ENCODE data around the gene SUSD1. TPM values are rescaled to one million over a fixed set of nuclear protein-coding genes. Genes with fewer than 3 reads are reported as not detected.

Gene SUSD1
- total and polyA plus RNA-seq, 9 donors, result 1.1 to 21.0 (median 3.4) TPM

DNA sequence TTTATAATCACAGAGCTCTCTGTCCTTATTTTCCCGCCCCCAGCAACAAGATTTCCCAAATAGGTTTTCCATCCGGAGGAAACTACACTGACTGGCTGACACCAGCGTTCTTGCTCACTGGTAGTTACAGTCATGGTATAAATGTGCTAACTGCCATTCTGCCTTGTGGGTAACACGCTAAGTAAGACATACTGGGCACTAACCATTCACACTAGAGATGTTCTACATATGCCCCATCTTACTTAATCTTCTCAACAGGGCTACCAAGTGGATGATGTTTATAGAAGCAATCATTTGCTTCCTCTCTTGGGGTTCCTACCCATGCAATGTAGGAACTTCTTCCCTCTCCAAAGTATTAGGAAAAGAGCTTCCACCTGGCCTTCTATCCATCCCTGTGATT, 111.5 kb downstream of the SUSD1 start:
- intact Hi-C loops (cut with DNase I), result no loop called here
- no peaks in the 10 kb centered on the region for H3K9me3 ChIP-seq
- no peak for DNase-seq
- TF ChIP-seq, protein P1, sequence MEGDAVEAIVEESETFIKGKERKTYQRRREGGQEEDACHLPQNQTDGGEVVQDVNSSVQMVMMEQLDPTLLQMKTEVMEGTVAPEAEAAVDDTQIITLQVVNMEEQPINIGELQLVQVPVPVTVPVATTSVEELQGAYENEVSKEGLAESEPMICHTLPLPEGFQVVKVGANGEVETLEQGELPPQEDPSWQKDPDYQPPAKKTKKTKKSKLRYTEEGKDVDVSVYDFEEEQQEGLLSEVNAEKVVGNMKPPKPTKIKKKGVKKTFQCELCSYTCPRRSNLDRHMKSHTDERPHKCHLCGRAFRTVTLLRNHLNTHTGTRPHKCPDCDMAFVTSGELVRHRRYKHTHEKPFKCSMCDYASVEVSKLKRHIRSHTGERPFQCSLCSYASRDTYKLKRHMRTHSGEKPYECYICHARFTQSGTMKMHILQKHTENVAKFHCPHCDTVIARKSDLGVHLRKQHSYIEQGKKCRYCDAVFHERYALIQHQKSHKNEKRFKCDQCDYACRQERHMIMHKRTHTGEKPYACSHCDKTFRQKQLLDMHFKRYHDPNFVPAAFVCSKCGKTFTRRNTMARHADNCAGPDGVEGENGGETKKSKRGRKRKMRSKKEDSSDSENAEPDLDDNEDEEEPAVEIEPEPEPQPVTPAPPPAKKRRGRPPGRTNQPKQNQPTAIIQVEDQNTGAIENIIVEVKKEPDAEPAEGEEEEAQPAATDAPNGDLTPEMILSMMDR (IDR thresholded peaks at IDR 0.05), result no peak
- no peak for TF ChIP-seq POLR2A (IDR thresholded peaks at IDR 0.05)
- TF ChIP-seq EP300 (IDR thresholded peaks at IDR 0.05), result no peak
- H3K36me3 ChIP-seq, result no peaks in the 10 kb centered on the region
- H3K27ac ChIP-seq, result no peak overlapping the region
- H3K4me3 ChIP-seq, result no peak overlapping the region
- H3K27me3 ChIP-seq, result no peaks in the 10 kb centered on the region
- WGBS, 3 donors, result 96 to 98% (median 97%) methylated on average over 4 of the region's 4 CpGs
- H3K4me1 ChIP-seq (ENCODE audit: insufficient read depth), result no peaks in the 10 kb centered on the region

DNA sequence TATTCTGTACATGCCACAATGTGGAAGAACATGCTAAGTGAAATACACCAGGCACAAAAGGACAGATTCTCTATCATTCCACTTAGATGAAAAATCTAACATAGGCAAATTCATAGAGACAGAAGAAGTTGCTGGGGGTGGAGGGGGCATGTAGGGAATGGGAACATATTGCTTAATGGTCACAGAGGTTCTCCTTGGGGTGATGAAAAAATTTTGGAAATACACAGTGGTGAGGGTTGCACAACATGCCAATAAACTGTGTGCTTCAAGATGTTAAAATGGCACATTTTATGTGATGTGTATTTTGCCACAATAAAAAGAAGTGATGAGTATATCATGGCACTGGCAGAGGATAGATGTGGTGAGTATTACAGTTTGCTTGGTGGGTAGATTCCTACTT, 111.9 kb downstream of the SUSD1 start:
- intact Hi-C loops (cut with DNase I), result no loop called here
- no peaks in the 10 kb centered on the region for H3K36me3 ChIP-seq
- H3K4me1 ChIP-seq (ENCODE audit: insufficient read depth), result no peaks in the 10 kb centered on the region
- H3K27ac ChIP-seq, result no peak overlapping the region
- H3K4me3 ChIP-seq, result no peak overlapping the region
- no peaks in the 10 kb centered on the region for H3K9me3 ChIP-seq
- no peak for TF ChIP-seq EP300 (IDR thresholded peaks at IDR 0.05)
- TF ChIP-seq, protein P1 (IDR thresholded peaks at IDR 0.05), result no peak
- TF ChIP-seq POLR2A (IDR thresholded peaks at IDR 0.05), result no peak
- no peaks in the 10 kb centered on the region for H3K27me3 ChIP-seq
- no peak for DNase-seq

DNA sequence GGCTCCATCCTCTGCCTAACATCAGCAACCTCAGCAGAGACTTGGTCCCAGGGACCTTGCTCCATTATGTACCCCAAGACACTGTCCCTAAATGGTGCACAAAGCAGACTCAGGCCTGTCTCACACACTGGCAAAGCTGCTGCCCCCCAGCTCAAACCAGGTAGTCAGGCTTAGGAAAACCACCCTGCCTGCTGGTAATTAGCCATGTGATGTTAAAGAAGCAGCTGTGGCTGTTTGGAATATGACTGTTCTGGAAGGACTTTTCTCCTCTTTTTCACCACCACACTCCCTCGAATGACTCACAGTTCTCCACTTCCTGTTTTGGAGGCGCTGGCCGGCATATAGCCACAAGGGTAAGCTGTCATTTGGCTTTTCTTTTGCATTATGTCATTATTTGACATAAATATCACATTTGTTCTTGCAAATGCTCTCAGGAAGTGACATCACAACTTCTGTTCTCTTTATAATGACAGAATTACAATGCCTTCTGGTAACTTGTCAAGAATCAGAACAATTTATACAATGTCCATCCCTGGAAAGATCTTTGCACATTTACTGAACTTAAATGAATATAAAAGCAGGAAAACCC, 113.9 kb downstream of the SUSD1 start:
- Histone ChIP-seq H3K4me3 (no peak overlapping the region), H3K36me3 (no peaks in the 10 kb centered on the region), H3K9me3 (no peaks in the 10 kb centered on the region), H3K4me1 (ENCODE audit: insufficient read depth) (no peaks in the 10 kb centered on the region), H3K27me3 (no peaks in the 10 kb centered on the region), H3K27ac (no peak overlapping the region)
- WGBS, 3 donors, result 1 to 4% (median 3%) methylated on average over 3 of the region's 3 CpGs
- TF ChIP-seq, protein P1 (IDR thresholded peaks at IDR 0.05), result no peak
- TF ChIP-seq POLR2A (IDR thresholded peaks at IDR 0.05) (no peak), EP300 (IDR thresholded peaks at IDR 0.05) (no peak)
- DNase-seq, result peak in 2 of 5 donors; percentile 19 to 33
- intact Hi-C loops (cut with DNase I), result no loop called here

DNA sequence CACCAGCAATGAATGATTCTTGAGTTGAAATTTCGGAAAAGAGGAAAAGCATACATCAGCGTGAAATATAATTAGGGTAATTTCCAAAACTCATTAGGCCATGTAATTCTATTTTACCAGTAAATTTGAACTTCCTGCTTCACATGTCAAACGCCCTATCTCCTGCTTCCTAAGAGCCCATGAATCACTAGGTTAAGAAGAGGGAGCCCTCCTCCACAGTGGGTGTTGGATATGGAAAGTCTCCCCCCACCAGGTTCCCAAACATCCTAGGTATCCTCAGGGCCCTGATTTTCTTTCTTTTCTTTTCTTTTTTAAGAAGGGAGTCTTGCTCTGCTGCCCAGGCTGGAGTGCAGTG, 115.2 kb downstream of the SUSD1 start:
- WGBS, 3 donors, result 81 to 91% (median 88%) methylated on average over 3 of the region's 3 CpGs
- Histone ChIP-seq H3K4me3 (no peak overlapping the region), H3K36me3 (no peaks in the 10 kb centered on the region), H3K9me3 (no peaks in the 10 kb centered on the region), H3K27me3 (no peaks in the 10 kb centered on the region), H3K27ac (no peak overlapping the region), H3K4me1 (ENCODE audit: insufficient read depth) (no peaks in the 10 kb centered on the region)
- intact Hi-C loops (cut with DNase I), result no loop called here
- no peak for DNase-seq
- TF ChIP-seq POLR2A (IDR thresholded peaks at IDR 0.05), result no peak
- no peak for TF ChIP-seq EP300 (IDR thresholded peaks at IDR 0.05)
- TF ChIP-seq, protein P1 (IDR thresholded peaks at IDR 0.05), result no peak

Data from ovary (tissue), 9 donors.